SK-N-SH treated with all-trans-retinoic acid at 6 μM for 48 hours (cell line): ENCODE results near the gene CDH20.

Source experiments
- ARNTL ChIP-seq: fragments of 450-650 bp; formaldehyde crosslinking; IDR thresholded peaks from 2 replicates; pipeline ENCODE4 v1.5.0; 2020; ENCODE audit warnings: low read depth, mild to moderate bottlenecking, moderate library complexity, borderline replicate concordance
- CSDC2 ChIP-seq: fragments of 250-450 bp; sonication (Bioruptor Pico); IDR thresholded peaks from 2 replicates; pipeline ENCODE4 v1.5.0; 2020; ENCODE audit warnings: mild to moderate bottlenecking, moderate library complexity
- ESRRG ChIP-seq: fragments of 250-450 bp; sonication (Bioruptor Pico); IDR thresholded peaks from 2 replicates; pipeline ENCODE4 v1.6.1; 2021; ENCODE audit warnings: mild to moderate bottlenecking
- GLIS3 ChIP-seq: fragments of 250-450 bp; sonication (Bioruptor Pico); IDR thresholded peaks from 2 replicates; pipeline ENCODE4 v1.5.0; 2020; ENCODE audit warnings: mild to moderate bottlenecking, moderate library complexity
- ISL1 ChIP-seq: fragments of 250-450 bp; sonication (Bioruptor Pico); IDR thresholded peaks from 2 replicates; pipeline ENCODE4 v2.1.2; 2022; ENCODE audit warnings: mild to moderate bottlenecking, moderate library complexity
- RARB ChIP-seq: fragments of 250-450 bp; sonication (Bioruptor Pico); IDR thresholded peaks from 2 replicates; pipeline ENCODE4 v1.8.0; 2021; ENCODE audit warnings: mild to moderate bottlenecking, moderate library complexity
- TCF4 ChIP-seq: fragments of 250-450 bp; sonication (Bioruptor Pico); IDR thresholded peaks from 2 replicates; pipeline ENCODE4 v1.8.0; 2021; ENCODE audit warnings: mild to moderate bottlenecking, moderate library complexity, borderline replicate concordance
- TSHZ2 ChIP-seq: fragments of 250-450 bp; sonication (Bioruptor Pico); IDR thresholded peaks from 2 replicates; pipeline ENCODE4 v1.5.0; 2020; ENCODE audit warnings: mild to moderate bottlenecking, moderate library complexity
- ZC3H10 ChIP-seq: fragments of 250-450 bp; sonication (Bioruptor Pico); IDR thresholded peaks from 2 replicates; pipeline ENCODE4 v1.5.1; 2021; ENCODE audit warnings: mild to moderate bottlenecking, moderate library complexity
- ZFP3 ChIP-seq: fragments of 250-450 bp; sonication (Bioruptor Pico); IDR thresholded peaks from 2 replicates; pipeline ENCODE4 v1.5.0; 2020; ENCODE audit warnings: mild to moderate bottlenecking, moderate library complexity
- TF ChIP-seq, protein P1 (sequence below): fragments of 250-450 bp; sonication (Bioruptor Pico); IDR thresholded peaks from 2 replicates; pipeline ENCODE4 v1.5.1; 2020; ENCODE audit warnings: low read depth, mild to moderate bottlenecking, moderate library complexity

- TF ChIP-seq ARNTL (CRISPR knock-in tag) (no peak), ISL1 (no peak), ZFP3 (CRISPR knock-in tag) (no peak), TCF4 (CRISPR knock-in tag) (no peak), CSDC2 (CRISPR knock-in tag) (no peak), ZC3H10 (no peak), RARB (no peak), TSHZ2 (CRISPR knock-in tag) (no peak), ESRRG (no peak), GLIS3 (CRISPR knock-in tag) (no peak)
- TF ChIP-seq, protein P1, sequence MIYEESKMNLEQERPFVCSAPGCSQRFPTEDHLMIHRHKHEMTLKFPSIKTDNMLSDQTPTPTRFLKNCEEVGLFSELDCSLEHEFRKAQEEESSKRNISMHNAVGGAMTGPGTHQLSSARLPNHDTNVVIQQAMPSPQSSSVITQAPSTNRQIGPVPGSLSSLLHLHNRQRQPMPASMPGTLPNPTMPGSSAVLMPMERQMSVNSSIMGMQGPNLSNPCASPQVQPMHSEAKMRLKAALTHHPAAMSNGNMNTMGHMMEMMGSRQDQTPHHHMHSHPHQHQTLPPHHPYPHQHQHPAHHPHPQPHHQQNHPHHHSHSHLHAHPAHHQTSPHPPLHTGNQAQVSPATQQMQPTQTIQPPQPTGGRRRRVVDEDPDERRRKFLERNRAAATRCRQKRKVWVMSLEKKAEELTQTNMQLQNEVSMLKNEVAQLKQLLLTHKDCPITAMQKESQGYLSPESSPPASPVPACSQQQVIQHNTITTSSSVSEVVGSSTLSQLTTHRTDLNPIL: no peak
Observed at GRCh38 chr18:61587865-61588264, 254.6 kb downstream of the CDH20 start.
